ENCODE data around the gene SMYD4.

GRCh38 chr17:1813088-1813487, 16.6 kb downstream of the SMYD4 start:
- TF ChIP-seq, protein P1, sequence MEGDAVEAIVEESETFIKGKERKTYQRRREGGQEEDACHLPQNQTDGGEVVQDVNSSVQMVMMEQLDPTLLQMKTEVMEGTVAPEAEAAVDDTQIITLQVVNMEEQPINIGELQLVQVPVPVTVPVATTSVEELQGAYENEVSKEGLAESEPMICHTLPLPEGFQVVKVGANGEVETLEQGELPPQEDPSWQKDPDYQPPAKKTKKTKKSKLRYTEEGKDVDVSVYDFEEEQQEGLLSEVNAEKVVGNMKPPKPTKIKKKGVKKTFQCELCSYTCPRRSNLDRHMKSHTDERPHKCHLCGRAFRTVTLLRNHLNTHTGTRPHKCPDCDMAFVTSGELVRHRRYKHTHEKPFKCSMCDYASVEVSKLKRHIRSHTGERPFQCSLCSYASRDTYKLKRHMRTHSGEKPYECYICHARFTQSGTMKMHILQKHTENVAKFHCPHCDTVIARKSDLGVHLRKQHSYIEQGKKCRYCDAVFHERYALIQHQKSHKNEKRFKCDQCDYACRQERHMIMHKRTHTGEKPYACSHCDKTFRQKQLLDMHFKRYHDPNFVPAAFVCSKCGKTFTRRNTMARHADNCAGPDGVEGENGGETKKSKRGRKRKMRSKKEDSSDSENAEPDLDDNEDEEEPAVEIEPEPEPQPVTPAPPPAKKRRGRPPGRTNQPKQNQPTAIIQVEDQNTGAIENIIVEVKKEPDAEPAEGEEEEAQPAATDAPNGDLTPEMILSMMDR (IDR thresholded peaks at IDR 0.05) = no peak
- TF ChIP-seq POLR2A (IDR thresholded peaks at IDR 0.05) = no peak

Data from adrenal gland (tissue), 5 donors.